Measurements from ENCODE around the gene RAB17.
A peak's percentile ranks its signal among the peaks of the same experiment; 100 is the strongest.

RAB17 gene, protein sequence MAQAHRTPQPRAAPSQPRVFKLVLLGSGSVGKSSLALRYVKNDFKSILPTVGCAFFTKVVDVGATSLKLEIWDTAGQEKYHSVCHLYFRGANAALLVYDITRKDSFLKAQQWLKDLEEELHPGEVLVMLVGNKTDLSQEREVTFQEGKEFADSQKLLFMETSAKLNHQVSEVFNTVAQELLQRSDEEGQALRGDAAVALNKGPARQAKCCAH

DNA sequence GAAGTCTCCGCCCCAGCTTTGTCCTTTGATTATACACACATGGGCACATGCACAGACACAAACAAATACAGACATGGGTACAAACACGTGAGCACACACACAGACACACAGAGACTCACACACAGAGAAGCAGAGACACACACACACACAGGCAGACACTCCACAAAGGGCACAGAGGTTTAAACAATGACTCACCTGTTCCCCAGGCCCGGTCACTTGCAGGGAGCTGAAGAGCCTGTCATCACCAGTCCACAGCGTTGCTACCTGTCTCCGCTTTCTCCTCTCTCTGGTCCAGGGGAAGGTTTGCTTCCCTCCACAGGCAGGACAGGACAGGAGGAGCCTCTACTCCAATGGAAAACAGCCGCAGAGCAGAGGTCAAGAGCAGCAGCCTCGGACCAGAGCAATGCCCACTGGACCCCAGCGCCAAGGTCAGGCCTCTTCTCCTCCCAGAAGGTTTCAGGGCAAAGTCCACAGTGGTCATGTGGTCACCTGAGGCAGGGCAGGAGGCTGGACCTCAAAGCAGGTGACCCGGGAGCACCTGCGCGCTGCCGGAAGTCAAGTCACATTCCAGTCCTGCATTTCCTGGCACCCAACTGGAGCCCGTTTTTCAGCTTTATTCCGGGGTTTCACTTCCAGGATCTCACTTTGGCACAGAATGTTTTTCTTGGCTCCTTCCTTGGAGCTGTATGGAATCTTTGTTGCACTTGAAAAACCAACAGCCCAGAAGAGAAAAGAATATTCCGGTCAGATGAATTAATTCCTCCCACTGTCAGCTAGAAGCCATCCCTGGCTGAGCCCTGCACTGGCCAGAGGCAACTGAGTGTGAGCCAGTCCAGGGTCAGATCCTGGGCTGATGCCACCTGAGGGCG is at the start of gene RAB17:
Gene RAB17, minus strand, starts transcription at position 463 of the 869 bp plus-strand sequence. CDS start 4,580 bp downstream, outside the sequence.
- DNase-seq (ENCODE audit: low read depth in 3 of 3, low spot score in 1 of 3), result no peak

DNA sequence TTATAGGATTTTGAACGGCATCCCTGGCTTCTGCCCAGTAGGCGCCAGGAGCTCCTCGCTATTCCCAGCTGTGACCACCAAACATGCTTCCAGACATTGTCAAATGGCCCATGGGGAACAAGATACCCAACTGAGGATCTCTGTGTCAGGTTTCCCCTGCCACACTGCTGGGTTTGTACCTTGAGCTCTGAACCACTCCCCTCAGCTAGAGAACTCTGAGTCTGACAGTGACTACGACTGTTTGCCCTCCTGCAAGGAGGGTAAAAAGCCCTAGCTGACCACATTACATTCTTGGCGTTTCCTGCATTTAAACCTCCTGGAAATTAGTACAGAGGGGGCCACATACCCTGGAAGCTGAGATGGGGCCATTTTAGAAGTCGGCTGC is 49.3 kb upstream of the RAB17 start:
- DNase-seq (ENCODE audit: low read depth in 3 of 3, low spot score in 1 of 3), result no peak

DNA sequence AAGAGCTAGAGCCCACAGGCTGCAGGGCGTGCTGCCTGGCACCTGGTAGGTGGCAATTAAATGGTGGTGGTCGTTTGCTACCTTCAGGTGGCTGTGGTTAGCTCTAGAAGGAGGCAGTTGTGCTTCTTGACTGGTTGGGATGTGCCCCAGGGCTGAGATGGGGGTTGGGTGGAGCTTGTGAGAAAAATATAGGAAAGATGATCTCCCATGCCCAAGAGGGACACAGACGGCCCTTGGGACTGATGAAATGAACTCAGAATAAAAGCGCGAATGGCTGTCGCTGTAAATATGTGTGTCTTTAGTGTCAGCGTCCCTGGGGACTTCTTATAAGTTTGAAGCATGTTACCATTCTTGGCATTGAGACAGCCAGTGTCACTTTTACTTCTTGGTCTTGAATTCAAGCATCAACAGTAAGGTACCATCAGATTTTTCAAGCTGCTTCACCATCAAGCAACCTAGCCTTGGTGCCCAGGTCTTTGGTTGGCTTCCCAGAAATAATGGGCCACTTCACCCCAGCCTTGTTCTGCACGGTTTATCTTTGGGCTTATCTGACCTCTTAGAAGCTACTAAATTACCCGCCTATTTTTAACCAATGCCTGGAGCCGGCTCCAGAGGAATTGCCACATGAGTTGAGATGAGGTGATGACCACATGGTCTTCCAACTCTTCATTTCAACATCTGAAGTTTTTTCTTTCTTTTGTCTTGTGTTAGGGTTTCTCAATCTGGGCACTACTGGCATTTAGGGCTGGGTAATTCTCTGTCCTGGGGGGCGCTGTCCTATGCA is 48.7 kb upstream of the RAB17 start:
- no peak for DNase-seq (ENCODE audit: low read depth in 3 of 3, low spot score in 1 of 3)

DNA sequence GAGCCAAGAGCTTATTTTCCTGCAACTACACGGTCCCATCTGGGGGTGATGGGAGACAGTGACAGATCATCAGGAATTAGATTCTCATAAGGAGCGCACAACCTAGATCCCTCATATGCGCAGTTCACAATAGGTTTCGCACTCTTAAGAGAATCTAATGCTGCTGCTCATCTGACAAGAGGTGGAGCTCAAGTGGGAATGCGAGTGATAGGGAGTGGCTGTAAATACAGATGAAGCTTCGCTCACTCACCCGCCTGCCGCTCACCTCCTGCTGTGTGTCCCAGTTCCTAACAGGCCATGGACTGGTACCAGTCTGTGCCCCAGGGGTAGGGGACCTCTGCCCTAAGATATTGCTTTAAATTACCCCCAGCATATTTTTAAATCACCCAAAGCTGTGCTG is 47.6 kb upstream of the RAB17 start:
- no peak for DNase-seq (ENCODE audit: low read depth in 3 of 3, low spot score in 1 of 3)

DNA sequence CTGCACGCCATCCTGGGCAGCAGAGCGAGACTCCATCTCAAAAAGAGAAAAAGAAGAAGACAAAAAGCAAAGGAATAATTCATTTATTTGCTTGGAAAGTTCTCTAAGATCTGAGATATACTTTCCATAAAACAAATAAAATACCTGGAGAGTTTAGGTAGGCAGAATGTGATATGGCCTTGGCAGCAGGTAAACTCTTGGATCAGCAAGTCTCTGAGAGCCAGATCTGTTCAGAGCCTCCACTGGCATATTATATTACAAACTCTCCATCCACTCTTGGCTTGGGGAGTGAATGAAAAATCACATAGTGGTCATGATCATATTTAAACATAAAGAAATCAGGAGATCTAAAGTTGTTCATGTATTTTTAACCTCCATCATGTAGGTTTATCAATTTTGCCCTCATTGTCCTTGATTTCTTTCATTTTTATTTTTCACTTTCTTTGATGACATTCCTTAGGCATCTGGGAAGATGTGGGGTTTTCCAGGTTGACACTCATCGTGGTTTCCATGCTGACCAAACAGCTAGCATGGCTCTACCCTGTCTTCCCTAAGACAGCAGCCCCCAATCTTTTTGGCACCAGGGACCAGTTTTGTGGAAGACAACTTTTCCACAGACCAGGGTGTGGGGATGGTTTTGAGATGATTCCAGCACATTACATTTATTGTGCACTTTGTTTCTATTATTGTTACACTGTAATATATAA is 47.0 kb upstream of the RAB17 start:
- DNase-seq (ENCODE audit: low read depth in 3 of 3, low spot score in 1 of 3), result no peak

DNA sequence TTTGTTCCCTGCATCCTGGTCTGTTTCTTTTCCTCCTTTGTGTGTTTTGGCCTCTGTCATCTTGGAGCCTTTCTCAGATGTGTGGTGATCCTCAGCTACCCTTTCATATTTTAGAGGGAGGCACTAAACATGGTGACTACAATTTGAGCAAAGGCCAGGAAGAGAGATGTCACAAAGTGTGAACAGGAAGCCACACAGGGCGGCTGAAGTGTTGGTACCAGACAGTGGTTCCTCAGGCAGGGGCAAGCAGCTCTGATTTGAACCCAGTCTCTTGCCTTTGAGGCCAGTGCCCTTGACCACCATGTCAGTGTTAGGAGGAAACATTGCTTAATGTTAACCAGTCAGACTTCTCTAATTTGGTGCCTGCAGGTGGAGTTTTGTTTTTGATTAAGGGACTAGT is 46.0 kb upstream of the RAB17 start:
- DNase-seq (ENCODE audit: low read depth in 3 of 3, low spot score in 1 of 3), result no peak

DNA sequence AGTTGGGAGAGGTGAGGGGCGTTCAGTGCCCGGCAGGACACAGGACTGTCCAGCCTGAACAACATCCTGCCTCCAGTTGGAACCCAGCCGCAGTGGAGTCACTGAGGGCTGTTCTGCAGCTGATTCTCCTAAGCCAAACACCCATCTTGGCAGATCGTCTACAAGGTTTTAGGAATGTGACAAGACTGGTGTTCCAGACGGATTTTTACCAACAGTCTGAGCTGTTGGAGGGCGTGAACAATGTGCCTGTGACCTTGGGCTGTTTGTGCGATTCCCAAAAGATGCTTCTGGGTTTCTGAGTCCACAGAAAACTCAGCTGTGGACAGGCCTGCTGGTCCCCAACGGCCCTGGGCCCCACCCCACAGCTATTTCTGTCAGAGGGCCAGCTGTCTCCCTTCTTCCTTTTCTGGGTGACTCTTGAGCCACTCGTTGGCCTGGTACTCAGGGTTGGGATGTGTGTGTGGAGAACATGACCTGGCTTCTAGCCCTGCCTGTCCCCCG is 42.6 kb upstream of the RAB17 start:
- no peak for DNase-seq (ENCODE audit: low read depth in 3 of 3, low spot score in 1 of 3)

DNA sequence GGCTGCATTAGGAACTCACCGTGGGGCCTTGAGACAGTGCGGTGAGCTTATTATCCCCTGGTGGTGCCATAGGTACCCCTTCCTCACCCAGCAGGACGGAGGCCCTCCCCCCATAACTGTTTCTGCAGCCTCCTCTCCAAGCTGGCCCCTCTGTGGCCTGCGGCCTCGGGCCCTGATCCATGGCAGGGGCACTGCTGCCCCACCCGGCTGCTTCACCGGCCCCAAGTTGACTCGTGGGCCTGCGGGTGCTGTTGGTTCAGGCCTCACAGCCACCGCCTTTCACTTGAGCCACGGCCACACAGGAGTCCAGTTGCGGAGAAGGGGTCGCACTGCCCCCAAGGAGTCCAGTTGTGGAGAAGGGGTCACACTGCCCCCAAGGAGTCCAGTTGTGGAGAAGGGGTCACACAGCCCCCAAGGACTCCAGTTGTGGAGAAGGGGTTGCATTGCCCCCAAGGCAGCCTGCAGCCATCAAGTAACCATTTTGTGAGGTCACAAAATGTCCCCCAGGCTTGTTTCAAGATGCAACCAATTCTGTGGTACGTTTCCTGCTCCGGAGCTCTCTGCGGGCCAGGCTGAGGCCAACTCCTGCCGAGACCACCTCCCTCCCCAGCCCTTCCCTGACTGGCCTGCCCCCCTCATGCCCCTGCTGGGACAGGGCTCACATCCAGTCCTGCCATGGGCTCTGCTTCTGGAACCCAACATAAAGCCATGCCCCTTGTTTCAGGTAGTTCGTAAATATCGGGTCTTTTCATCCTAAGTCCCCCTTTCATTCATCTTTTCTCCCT is 41.5 kb upstream of the RAB17 start:
- no peak for DNase-seq (ENCODE audit: low read depth in 3 of 3, low spot score in 1 of 3)

DNA sequence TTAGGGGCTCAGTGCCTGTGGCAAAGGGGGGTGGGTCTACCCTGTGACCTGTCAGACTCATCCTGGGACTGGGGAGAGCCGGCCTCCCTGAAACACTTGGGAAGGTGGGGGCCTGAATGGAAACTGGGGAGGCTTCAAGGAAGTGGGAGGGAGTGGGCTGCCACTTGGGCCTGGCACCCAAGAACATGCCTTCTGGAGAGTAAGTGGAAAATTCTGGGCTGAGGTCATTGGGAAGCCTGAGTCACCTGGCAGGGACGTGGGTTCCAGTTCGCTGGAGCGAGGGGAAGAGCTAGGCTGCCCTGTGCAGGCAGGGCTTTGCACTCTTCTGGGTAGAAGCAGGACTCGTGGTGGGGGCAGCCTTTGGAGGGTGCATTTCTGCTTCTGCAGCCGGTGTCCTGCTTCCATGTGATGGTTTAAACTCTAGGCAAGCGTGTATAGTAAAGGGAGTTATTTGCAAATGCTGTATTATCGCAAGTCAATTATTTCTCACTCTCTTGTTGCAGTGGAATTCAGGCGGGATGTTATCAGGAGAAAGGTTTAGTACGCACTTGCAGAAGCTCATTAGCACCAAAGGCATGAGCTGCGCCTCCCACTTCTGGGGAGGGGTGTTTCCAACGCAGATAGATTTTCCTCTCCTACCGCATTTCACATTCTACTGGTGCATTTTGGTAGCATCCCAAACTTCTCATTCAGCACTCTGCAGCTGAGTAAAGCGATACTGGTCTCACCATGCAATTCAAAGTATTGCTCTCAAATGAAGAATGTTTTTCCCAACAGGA is 40.7 kb upstream of the RAB17 start:
- no peak for DNase-seq (ENCODE audit: low read depth in 3 of 3, low spot score in 1 of 3)

DNA sequence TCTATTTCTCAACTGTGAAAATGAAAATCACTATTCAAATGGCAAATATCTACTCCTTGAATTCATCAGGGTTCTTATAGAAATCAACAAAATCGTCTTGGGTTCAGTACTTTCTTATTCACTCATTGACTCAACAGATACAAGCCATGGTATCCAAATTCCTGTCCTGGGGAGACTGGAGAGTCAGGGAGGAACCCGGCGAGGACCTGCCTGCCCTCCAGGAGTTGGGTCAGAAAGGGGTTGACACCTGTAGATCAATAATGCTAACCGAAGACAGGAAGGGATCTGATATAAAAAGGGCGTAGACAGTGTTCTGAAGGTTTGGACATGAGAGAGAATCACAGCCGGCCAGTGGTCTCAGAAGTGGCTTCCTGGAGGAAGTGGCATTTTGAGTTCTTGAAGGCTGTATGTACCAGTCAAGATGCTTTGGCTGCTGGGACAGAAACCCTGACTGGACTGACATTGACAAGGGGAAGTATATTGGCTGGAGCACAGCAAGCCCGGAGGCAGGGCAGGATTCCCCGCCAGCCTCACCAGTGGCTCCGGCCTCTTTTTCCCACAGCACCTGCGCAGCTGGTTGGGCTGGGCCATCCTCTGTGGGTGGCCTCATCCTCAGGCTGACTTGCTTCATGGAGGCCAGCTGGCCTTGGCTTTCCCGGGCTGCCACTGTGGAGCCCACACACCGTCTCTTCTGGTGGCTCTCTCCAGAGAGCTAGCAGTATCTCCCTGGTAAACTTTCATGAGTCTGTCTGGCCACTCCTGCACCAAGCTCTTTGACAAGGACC is 39.9 kb upstream of the RAB17 start:
- no peak for DNase-seq (ENCODE audit: low read depth in 3 of 3, low spot score in 1 of 3)

DNA sequence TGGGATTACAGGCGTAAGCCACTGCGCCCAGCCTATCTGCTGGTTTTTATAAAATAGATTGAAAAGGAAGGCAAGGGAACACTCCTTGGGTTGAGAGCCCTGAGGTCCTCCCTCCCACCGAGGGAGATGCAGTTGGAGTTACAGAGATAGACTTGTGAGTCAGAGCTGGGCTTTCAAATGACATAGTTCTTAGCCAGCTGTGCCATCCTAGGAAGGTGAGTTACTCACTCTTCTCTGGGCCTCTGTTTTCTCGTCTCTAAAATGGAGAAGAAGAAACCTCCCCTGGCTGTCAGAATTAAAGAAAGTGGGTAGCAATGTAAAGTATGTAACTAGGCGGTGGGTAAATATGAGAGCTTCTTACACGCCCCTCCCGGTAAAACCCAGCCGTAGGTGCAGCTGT is 39.2 kb upstream of the RAB17 start:
- DNase-seq (ENCODE audit: low read depth in 3 of 3, low spot score in 1 of 3), result no peak

DNA sequence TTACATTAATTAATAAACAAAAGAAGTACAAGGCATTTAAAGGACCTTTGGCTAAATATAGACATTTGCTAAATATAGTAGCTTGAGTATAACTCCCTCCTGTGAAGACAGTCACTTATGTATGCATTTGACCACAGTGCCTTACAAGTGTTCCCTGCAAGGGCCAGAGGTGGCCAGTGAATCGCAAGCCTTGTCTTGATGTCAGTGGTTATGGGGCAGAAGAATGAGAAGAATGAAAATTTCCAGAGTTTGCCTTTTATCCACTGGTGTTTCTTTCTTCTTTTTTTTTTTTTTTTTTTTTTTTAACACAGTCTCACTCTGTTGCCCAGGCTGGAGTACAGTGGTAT is 38.6 kb upstream of the RAB17 start:
- DNase-seq (ENCODE audit: low read depth in 3 of 3, low spot score in 1 of 3), result no peak

DNA sequence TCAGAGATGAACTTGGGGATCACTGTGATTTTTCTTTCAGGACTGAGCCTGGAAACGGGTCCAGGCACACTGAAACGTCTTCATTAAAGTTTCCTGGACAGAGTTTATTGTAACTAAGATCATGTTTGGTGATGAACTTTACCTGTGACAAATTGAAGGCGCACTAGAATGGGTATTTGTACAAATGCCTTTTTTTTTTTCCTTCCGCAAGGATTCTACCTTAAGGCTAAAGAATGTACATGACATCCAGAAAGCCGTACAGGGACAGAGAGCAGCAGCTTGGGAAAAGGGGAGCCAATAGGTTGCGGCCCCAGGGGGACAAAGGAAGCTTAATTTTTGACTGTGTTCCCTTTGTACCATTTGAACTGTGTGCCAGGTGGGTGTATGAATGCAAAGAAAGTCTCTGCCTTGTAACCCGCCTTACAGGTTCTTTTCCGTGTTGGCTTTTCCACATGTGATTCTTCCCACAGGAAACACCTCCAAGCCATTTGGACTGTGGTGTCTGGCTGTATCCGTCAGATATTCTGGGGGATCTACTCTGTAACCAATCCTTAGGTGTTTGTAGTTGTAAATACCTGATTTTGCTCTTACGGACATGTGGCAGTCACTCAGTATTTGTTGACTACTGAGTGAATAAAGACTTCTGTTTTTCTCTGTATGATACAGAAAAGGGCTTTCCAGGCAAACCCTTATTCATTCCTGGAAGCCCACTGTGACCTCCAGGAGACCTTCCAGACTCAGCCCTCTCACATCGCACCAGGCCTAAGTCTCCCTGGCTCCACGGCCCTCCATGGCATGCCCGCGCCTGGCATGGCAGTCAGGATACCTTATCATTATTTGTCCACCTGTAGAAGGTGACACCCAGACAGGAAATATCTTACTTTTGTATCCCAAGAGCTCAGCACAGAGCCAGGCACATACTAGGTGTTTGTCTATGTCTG is 38.0 kb upstream of the RAB17 start:
- DNase-seq (ENCODE audit: low read depth in 3 of 3, low spot score in 1 of 3), result no peak

DNA sequence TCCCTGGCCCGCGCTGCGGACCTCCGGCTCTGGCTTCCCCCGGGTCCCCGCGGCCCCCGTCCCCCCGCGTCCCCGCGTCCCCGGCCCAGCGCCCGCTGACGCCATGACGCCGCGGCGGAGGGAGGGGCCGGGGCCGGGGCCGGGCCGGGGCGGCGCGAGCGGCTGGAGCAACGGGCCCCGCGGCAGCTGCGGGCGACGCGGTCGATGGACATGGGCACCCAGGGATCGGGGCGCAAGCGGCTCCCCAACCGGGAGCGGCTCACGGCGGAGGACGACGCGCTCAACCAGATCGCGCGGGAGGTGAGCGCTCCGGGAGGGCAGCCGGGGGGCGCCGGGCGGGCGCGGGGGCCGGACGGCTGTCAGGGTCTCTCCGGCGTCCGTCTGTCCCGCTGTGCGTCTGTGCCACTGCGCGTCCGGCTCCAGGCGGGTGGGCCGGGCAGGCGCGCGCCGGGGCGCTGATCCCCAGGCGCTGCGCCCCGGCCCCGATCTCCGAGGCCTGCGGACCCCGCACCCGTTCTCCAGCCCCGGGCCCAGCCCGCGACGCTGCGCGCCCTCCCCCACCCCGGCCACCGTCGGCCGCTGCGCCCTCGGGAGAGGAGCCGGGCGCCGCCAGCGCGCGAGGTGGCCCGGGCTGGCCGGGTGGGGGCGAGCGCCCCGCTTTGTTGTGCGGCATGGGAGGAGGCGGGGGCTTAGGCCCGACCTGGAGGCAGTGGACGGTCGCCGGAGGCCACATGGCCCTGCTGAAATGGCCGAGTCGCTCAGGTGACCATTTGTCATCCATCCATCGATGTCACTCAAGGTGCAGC is 37.1 kb upstream of the RAB17 start, which contains the start of gene LRRFIP1:
Gene LRRFIP1, plus strand, starts transcription at position 147 of the 806 bp plus-strand sequence. Its CDS starts 58 bp downstream, at position 205.
- DNase-seq (ENCODE audit: low read depth in 3 of 3, low spot score in 1 of 3), result peak in 1 of 3 donors; percentile 22

DNA sequence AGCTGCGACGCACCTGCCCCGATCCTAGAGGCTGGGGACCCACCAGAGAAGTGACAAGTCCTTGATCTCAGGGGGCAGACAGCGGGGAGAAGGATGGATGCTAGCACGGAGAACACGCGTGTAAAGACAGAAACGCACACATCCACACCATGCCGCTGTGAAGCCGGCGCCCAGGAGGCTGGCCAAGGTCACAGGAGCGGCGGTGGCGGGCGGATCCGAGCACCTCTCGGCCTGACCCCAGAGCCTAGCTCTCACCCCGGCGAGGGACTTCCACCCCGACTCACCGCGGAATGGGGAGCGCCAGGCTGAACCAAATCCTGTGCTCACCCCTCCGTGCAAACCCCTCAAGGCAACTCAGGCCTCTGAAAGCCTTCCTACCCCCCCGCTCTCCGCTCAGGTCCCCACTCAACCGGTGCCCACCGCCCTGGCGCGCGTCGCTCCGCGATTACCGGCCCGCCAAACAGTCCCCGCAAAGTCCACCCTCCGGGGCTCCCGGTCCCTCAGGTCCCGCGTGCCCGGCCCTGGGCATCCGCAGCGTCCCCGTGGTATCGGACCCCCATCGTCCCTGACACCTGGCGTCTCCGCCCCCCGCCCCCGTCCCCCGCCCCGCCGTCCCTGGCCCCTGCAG is 36.4 kb upstream of the RAB17 start:
- no peak for DNase-seq (ENCODE audit: low read depth in 3 of 3, low spot score in 1 of 3)

DNA sequence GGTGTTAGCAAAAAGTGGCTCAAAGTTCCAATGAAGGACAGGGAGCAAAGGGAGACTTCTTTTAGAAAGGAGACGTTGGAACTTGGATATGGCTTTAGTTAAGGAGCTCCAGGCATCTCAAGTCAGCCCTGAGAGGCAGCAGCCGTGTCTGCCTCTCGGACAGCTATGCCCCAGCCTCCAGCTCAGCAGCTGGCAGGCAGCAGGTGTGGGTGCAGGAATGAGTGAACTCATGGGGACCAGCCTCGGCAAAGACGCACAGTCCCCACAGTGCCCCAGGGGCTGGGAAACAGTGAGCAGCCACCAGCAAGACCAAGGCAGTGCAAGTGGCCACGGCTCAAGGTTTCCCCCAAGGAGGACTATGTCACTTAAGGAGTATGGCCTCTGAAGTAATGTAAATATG is 35.2 kb upstream of the RAB17 start:
- DNase-seq (ENCODE audit: low read depth in 3 of 3, low spot score in 1 of 3), result no peak
